Measurements from ENCODE around the gene CCR8.

The CCR8 gene

DNA sequence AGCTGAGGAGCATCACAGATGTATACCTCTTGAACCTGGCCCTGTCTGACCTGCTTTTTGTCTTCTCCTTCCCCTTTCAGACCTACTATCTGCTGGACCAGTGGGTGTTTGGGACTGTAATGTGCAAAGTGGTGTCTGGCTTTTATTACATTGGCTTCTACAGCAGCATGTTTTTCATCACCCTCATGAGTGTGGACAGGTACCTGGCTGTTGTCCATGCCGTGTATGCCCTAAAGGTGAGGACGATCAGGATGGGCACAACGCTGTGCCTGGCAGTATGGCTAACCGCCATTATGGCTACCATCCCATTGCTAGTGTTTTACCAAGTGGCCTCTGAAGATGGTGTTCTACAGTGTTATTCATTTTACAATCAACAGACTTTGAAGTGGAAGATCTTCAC lies 3.0 kb downstream of the CCR8 start:
- ChIA-PET CTCF (no interaction called here), POLR2A (ENCODE audit: low non-redundant PET) (no interaction called here)
- H3K27ac ChIP-seq, result no peak overlapping the region
- DNase-seq (ENCODE audit: low spot score), result no peak
- TF ChIP-seq, protein P1, sequence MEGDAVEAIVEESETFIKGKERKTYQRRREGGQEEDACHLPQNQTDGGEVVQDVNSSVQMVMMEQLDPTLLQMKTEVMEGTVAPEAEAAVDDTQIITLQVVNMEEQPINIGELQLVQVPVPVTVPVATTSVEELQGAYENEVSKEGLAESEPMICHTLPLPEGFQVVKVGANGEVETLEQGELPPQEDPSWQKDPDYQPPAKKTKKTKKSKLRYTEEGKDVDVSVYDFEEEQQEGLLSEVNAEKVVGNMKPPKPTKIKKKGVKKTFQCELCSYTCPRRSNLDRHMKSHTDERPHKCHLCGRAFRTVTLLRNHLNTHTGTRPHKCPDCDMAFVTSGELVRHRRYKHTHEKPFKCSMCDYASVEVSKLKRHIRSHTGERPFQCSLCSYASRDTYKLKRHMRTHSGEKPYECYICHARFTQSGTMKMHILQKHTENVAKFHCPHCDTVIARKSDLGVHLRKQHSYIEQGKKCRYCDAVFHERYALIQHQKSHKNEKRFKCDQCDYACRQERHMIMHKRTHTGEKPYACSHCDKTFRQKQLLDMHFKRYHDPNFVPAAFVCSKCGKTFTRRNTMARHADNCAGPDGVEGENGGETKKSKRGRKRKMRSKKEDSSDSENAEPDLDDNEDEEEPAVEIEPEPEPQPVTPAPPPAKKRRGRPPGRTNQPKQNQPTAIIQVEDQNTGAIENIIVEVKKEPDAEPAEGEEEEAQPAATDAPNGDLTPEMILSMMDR (conservative IDR thresholded peaks at IDR 0.05; ENCODE audit: low read depth), result no peak

DNA sequence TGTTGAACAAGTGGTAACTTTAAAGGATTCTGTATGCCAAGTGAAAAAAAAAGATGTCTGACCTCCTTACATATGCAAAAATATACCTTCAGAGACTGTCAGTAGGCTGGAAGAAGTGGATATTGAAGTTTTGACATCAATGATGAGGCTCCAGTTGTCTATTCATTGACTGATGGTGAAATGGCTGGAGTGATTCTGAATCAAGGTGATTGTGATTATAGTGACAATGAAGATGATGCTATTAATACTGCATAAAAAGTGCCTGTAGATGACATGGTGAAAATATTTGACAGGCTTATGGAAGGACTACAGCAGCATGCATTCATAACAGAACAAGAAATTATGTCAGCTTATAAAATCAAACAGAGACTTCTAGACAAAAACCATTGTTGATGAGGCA lies 4.1 kb downstream of the CCR8 start:
- no peak for DNase-seq (ENCODE audit: low spot score)
- TF ChIP-seq, protein P1 (conservative IDR thresholded peaks at IDR 0.05; ENCODE audit: low read depth), result no peak
- CTCF ChIA-PET, result no interaction called here
- no peak overlapping the region for H3K27ac ChIP-seq
- POLR2A ChIA-PET (ENCODE audit: low non-redundant PET), result no interaction called here

DNA sequence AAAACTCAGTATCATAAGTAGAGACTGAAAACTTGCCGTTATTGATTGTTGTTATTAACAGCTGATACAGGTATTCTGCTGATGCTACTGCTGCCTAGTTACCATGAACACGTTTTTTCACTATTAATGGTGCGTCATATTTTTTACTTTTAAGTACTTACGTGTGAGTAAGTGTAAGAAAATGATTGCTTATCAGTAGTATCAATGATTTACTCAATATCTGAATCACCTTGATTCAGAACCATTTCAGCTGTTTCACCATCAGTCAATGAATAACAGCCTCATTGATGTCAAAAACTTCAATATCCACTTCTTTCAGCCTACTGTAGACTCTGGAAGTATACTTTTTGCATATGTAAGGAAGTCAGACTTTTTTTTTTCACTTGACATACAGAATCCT lies 4.7 kb downstream of the CCR8 start:
- ChIA-PET CTCF (no interaction called here), POLR2A (ENCODE audit: low non-redundant PET) (no interaction called here)
- DNase-seq (ENCODE audit: low spot score), result no peak
- H3K27ac ChIP-seq, result no peak overlapping the region
- TF ChIP-seq, protein P1 (conservative IDR thresholded peaks at IDR 0.05; ENCODE audit: low read depth), result no peak

DNA sequence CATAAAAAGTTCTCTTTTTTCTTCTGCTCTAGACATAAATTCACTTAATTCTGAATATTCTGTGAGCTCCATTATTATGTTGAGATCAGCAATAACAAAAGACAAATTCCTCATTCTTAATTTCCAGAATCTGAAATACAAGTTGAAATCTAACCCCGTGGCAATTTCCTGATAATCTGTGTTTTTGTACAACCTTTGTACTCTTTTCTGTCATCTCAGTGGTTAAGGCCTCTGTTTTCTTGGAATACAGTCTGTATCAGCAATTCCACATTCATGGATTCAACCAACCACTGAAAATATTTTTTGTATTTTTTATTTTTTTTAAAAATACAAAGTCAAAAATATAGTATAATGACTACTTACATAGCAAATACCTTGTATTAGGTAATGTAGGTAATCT lies 8.7 kb downstream of the CCR8 start:
- ChIA-PET POLR2A (ENCODE audit: low non-redundant PET) (no interaction called here), CTCF (no interaction called here)
- DNase-seq (ENCODE audit: low spot score), result no peak
- H3K27ac ChIP-seq, result no peak overlapping the region
- TF ChIP-seq, protein P1 (conservative IDR thresholded peaks at IDR 0.05; ENCODE audit: low read depth), result no peak

DNA sequence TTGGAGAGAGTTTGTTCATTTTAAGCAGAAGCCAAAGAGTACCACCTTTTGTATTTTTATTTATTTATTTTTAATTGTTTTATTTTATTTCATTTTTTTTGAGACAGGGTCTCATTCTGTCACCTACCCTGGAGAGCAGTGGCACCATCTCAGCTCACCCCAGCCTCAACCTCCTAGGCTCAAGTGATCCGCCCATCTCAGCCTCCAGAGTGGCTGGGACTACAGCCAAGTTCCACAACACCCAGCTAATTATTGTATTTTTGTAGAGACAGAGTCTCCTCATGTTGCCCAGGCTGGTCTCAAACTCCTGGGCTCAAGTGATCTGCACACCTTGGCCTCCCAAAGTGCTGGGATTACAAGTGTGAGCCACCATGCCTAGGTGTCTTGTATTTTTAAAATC lies 9.6 kb downstream of the CCR8 start:
- POLR2A ChIA-PET (ENCODE audit: low non-redundant PET), result no interaction called here
- TF ChIP-seq, protein P1 (conservative IDR thresholded peaks at IDR 0.05; ENCODE audit: low read depth), result no peak
- DNase-seq (ENCODE audit: low spot score), result no peak
- H3K27ac ChIP-seq, result no peak overlapping the region
- CTCF ChIA-PET, result no interaction called here

DNA sequence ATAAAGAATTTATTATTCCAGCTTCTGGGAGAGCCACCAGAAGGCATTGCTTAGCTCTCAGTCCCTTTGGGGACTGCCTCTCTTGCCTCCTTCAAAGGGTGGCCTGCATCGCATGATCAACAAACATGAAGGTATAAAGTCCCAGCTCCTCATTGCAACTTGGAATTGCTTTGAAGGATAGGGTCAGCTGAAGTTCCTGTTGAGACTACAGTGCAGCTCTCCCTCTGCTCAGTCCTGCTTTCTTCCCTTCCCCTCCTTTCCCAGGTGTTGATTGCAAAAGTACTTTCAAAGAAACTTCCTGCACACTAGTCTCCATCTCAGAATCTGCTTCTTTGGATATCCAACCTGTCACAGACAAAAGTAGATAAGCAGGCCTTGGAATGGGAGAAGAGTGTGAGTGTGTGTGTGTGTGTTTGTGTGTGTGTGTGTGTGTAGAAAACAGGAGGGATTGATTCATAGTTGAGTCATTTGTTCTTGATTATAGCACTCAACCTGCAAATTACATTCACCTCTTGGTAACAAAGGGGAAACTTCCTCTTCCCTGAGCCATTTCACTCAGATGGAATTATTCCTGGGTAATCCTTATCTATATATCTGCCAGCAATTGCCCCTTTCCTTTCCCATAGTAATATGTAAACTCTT lies 13.7 kb downstream of the CCR8 start:
- TF ChIP-seq, protein P1 (conservative IDR thresholded peaks at IDR 0.05; ENCODE audit: low read depth), result no peak
- CTCF ChIA-PET, result no interaction called here
- POLR2A ChIA-PET (ENCODE audit: low non-redundant PET), result no interaction called here
- DNase-seq (ENCODE audit: low spot score), result peak; percentile 21
- H3K27ac ChIP-seq, result no peak overlapping the region

DNA sequence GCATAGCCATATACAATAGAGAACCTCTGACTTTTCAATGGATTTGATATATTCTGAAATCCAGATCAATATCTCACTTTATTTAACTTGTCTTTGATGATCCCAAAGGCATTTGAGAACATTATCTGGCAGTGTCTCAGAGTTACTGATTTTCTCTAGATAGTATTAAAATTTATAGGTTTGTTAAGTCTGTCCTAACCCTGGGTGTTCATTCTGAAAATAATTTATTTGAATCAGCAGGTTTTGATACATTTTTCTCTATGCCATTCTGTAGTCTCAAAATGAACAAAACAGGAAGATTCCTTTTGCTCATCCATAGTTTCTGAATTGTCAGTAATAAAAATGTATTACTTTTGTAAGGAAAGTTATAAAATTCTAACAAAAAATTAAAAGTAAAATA lies 14.3 kb downstream of the CCR8 start:
- ChIA-PET POLR2A (ENCODE audit: low non-redundant PET) (no interaction called here), CTCF (no interaction called here)
- DNase-seq (ENCODE audit: low spot score), result no peak
- no peak overlapping the region for H3K27ac ChIP-seq
- TF ChIP-seq, protein P1 (conservative IDR thresholded peaks at IDR 0.05; ENCODE audit: low read depth), result no peak

Data from RWPE1 (cell line).